ENCODE data around the gene PTGER3. TPM values are rescaled to one million over a fixed set of nuclear protein-coding genes. Genes with fewer than 3 reads are reported as not detected.

The PTGER3 gene
- total and polyA plus RNA-seq, 2 experiments from 2014 or later: 0.45 to 1.6 TPM

DNA sequence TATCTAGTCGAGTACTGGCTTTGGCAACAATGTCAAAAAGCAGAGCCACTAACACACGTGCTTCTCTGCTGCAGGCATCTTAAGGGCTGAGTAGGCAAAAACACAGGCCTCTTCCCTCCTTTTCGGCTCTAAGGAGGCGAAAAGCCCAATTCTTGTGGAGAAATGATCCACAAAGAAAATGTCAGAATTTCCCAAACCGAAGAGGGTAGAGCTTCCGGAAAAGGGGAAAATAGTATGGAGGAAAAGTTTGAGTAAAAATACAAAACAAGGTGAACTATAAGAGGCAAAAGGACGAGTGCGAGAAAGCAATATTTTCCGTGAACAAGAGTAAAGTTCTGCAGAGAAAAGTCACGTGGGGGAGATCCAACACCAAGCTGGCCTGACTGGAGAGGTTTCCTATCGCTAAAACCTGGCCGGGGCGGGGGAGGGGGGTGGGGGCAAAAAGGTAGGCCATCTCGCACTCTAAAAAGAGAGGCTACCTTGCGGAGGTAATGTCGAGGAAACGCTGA is 32.7 kb upstream of the PTGER3 start:
- Histone ChIP-seq H3K36me3 (ENCODE audit: insufficient read depth) (peaks cover 27% of the 10 kb centered on the region), H3K4me3 (peak overlapping the region; percentile 95), H4K20me1 (replicated peaks; ENCODE audit: insufficient read depth) (no peaks in the 10 kb centered on the region; the same call in 1 of the 2 replicates), H3K4me1 (ENCODE audit: insufficient read depth) (0 out of 2 replicates have a peak, but pooled peaks cover 8% of the 10 kb centered on the region), H3K4me2 (peak overlapping the region; percentile 81), H3K79me2 (replicated peaks; ENCODE audit: insufficient read depth) (peaks cover 56% of the 10 kb centered on the region), H3K27me3 (ENCODE audit: insufficient read depth) (peaks cover 25% of the 10 kb centered on the region; the same call in 1 of the 2 replicates), H3F3A (replicated peaks; ENCODE audit: low read depth) (no peaks in the 10 kb centered on the region), H3K27ac (ENCODE audit: low read depth) (peak overlapping the region; percentile 12), H3K9me2 (ENCODE audit: insufficient read depth) (no peaks in the 10 kb centered on the region), H2AFZ (no peak overlapping the region)
- H3K36me3 Mint-ChIP-seq (ENCODE audit: low read depth): peaks cover 38% of the 10 kb centered on the region
- H3K4me3 Mint-ChIP-seq: peak overlapping the region; percentile 99
- no peaks in the 10 kb centered on the region for H3K9me3 Mint-ChIP-seq
- peak; percentile 44 for DNase-seq (ENCODE audit: low spot score)
- TF ChIP-seq, protein P1, sequence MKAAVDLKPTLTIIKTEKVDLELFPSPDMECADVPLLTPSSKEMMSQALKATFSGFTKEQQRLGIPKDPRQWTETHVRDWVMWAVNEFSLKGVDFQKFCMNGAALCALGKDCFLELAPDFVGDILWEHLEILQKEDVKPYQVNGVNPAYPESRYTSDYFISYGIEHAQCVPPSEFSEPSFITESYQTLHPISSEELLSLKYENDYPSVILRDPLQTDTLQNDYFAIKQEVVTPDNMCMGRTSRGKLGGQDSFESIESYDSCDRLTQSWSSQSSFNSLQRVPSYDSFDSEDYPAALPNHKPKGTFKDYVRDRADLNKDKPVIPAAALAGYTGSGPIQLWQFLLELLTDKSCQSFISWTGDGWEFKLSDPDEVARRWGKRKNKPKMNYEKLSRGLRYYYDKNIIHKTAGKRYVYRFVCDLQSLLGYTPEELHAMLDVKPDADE (IDR thresholded peaks at IDR 0.05): no peak
- TF ChIP-seq, protein P2, sequence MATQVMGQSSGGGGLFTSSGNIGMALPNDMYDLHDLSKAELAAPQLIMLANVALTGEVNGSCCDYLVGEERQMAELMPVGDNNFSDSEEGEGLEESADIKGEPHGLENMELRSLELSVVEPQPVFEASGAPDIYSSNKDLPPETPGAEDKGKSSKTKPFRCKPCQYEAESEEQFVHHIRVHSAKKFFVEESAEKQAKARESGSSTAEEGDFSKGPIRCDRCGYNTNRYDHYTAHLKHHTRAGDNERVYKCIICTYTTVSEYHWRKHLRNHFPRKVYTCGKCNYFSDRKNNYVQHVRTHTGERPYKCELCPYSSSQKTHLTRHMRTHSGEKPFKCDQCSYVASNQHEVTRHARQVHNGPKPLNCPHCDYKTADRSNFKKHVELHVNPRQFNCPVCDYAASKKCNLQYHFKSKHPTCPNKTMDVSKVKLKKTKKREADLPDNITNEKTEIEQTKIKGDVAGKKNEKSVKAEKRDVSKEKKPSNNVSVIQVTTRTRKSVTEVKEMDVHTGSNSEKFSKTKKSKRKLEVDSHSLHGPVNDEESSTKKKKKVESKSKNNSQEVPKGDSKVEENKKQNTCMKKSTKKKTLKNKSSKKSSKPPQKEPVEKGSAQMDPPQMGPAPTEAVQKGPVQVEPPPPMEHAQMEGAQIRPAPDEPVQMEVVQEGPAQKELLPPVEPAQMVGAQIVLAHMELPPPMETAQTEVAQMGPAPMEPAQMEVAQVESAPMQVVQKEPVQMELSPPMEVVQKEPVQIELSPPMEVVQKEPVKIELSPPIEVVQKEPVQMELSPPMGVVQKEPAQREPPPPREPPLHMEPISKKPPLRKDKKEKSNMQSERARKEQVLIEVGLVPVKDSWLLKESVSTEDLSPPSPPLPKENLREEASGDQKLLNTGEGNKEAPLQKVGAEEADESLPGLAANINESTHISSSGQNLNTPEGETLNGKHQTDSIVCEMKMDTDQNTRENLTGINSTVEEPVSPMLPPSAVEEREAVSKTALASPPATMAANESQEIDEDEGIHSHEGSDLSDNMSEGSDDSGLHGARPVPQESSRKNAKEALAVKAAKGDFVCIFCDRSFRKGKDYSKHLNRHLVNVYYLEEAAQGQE (IDR thresholded peaks at IDR 0.05; ENCODE audit: unreplicated experiment): no peak
- TF ChIP-seq, protein P3, sequence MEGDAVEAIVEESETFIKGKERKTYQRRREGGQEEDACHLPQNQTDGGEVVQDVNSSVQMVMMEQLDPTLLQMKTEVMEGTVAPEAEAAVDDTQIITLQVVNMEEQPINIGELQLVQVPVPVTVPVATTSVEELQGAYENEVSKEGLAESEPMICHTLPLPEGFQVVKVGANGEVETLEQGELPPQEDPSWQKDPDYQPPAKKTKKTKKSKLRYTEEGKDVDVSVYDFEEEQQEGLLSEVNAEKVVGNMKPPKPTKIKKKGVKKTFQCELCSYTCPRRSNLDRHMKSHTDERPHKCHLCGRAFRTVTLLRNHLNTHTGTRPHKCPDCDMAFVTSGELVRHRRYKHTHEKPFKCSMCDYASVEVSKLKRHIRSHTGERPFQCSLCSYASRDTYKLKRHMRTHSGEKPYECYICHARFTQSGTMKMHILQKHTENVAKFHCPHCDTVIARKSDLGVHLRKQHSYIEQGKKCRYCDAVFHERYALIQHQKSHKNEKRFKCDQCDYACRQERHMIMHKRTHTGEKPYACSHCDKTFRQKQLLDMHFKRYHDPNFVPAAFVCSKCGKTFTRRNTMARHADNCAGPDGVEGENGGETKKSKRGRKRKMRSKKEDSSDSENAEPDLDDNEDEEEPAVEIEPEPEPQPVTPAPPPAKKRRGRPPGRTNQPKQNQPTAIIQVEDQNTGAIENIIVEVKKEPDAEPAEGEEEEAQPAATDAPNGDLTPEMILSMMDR (conservative IDR thresholded peaks at IDR 0.05; ENCODE audit: low read depth in 2 of 2): no peak
- TF ChIP-seq ZNF331 (CRISPR knock-in tag; IDR thresholded peaks at IDR 0.05; ENCODE audit: low read depth): no peak
- peak; percentile 54 for ATAC-seq
- peaks cover 7% of the 10 kb centered on the region for H3K27me3 Mint-ChIP-seq (ENCODE audit: insufficient read depth, low read depth, poor library complexity)
- peak overlapping the region; percentile 100 for H3K27ac Mint-ChIP-seq
- H3K4me1 Mint-ChIP-seq: peaks cover 12% of the 10 kb centered on the region; the same call in 2 of the 3 replicates

DNA sequence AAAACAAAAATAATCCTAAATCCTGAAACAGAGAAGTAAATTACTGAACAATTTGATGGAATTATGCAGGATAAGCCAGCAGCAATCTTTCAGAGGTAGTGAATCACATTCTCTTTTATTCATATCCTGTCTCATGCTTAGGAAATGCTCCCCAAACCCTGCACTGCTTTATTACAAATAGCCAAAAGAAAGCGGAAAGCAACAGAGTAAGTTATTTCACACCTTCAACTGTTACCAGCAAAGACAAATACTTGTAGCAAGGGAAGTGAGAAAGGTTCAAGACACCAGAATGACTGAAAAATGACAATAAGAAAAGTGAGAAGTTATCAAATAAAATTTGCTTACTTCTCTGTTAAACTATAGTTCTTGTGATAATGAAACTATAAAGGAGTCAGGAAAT is 27.1 kb upstream of the PTGER3 start:
- no peak overlapping the region for H3K4me3 Mint-ChIP-seq
- Histone ChIP-seq H3K27ac (ENCODE audit: low read depth) (no peak overlapping the region), H4K20me1 (replicated peaks; ENCODE audit: insufficient read depth) (peaks cover 7% of the 10 kb centered on the region; the same call in 1 of the 2 replicates), H3K4me1 (ENCODE audit: insufficient read depth) (0 out of 2 replicates have a peak, but pooled peaks cover 7% of the 10 kb centered on the region), H3K79me2 (replicated peaks; ENCODE audit: insufficient read depth) (peaks cover 70% of the 10 kb centered on the region), H3K27me3 (ENCODE audit: insufficient read depth) (no peaks in the 10 kb centered on the region), H2AFZ (no peak overlapping the region), H3K4me2 (no peak overlapping the region), H3K4me3 (no peak overlapping the region), H3K9me2 (ENCODE audit: insufficient read depth) (no peaks in the 10 kb centered on the region), H3F3A (replicated peaks; ENCODE audit: low read depth) (no peaks in the 10 kb centered on the region), H3K36me3 (ENCODE audit: insufficient read depth) (peaks cover 77% of the 10 kb centered on the region)
- H3K4me1 Mint-ChIP-seq: peaks cover 6% of the 10 kb centered on the region; the same call in 2 of the 3 replicates
- H3K9me3 Mint-ChIP-seq: no peaks in the 10 kb centered on the region
- peaks cover 79% of the 10 kb centered on the region for H3K36me3 Mint-ChIP-seq (ENCODE audit: low read depth)
- H3K27me3 Mint-ChIP-seq (ENCODE audit: insufficient read depth, low read depth, poor library complexity): no peaks in the 10 kb centered on the region
- DNase-seq (ENCODE audit: low spot score) (no peak), ATAC-seq (no peak)
- no peak overlapping the region for H3K27ac Mint-ChIP-seq
- TF ChIP-seq, protein P1 (IDR thresholded peaks at IDR 0.05): no peak
- TF ChIP-seq EZH2 (IDR thresholded peaks at IDR 0.05; ENCODE audit: low read depth, unreplicated experiment) (no peak), POLR2AphosphoS5 (IDR thresholded peaks at IDR 0.05; ENCODE audit: low read depth) (no peak)
- TF ChIP-seq, protein P2 (IDR thresholded peaks at IDR 0.05; ENCODE audit: unreplicated experiment): no peak
- TF ChIP-seq, protein P3 (conservative IDR thresholded peaks at IDR 0.05; ENCODE audit: low read depth in 2 of 2): no peak

All from GM23338 (cell line).